ENCODE data around the gene PIK3R5.

GRCh38 chr17:8881606-8882005 lies 83.9 kb downstream of the PIK3R5 start:
- TF ChIP-seq POLR2A (IDR thresholded peaks at IDR 0.05; ENCODE audit: borderline replicate concordance, extremely low read depth, insufficient read depth, insufficient read length) = no peak
- no peak for TF ChIP-seq EZH2phosphoT487 (IDR thresholded peaks at IDR 0.05; ENCODE audit: borderline replicate concordance)
- no peak for TF ChIP-seq CTCF (IDR thresholded peaks at IDR 0.05 in 2 of 3, conservative IDR thresholded peaks at IDR 0.05 in 1 of 3; ENCODE audit: borderline replicate concordance in 1 of 3, insufficient read depth in 1 of 3, low read depth in 2 of 3, low read length in 2 of 3)
- no peak for TF ChIP-seq RAD21 (IDR thresholded peaks at IDR 0.05; ENCODE audit: low read depth)
- no peak for TF ChIP-seq POLR2AphosphoS5 (IDR thresholded peaks at IDR 0.05; ENCODE audit: low read depth, low read length)
- no peak for TF ChIP-seq TCF7L2 (IDR thresholded peaks at IDR 0.05; ENCODE audit: borderline replicate concordance, extremely low read depth, insufficient read depth, insufficient read length)
- no peak for TF ChIP-seq EGR1 (IDR thresholded peaks at IDR 0.05; ENCODE audit: low read depth)

Data from HCT116 (cell line).